Measurements from ENCODE around the gene GATAD1.
A peak's percentile ranks its signal among the peaks of the same experiment; 100 is the strongest.
"Not testable (repeated sequence)": the region's sequence is repeated elsewhere in the genome, so short reads cannot be mapped to it uniquely, and the experiment has no call there.

Gene GATAD1

DNA sequence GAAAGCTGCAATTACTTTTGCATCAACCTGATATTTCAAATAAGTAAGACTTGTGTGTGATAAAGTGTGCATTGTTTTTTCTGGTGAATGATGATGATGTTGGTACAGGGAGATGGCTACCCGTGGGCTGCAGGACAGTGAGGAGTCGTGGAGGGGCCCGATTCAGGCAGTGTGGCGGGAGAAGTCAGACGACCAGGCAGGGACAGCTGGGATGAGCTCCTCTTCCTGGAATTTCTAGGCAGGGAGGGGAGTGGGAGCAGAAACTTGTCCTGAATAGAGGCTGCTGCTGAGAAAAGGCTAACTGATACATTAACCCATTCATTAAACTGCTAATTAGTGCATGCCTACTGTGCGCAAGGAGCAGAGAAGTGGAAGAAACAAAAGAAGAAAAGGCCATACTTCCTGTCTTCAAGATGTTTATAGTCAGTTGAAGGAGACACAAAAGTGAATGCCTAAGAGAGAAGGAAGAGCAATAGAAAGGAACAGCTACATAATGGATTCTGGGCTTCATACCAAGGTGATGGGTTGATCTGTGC, 9.3 kb upstream of the GATAD1 start:
- no peak for DNase-seq

DNA sequence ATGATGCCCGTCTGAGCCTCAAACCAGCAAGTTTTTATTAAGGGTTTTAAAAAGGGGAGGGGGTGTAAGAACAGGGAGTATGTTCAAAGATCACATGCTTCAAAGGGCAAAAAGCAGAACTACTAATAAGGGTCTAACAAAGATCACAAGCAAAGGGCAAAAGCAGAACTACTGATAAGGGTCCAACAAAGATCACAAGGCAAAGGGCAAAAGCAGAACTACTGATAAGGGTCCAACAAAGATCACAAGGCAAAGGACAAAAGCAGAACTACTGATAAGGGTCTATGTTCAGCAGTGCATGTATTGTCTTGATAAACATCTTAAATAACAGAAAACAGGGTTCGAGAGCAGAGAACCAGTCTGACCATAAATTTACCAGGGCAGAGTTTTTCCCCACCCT, 4.6 kb upstream of the GATAD1 start:
- DNase-seq = not testable (repeated sequence)

DNA sequence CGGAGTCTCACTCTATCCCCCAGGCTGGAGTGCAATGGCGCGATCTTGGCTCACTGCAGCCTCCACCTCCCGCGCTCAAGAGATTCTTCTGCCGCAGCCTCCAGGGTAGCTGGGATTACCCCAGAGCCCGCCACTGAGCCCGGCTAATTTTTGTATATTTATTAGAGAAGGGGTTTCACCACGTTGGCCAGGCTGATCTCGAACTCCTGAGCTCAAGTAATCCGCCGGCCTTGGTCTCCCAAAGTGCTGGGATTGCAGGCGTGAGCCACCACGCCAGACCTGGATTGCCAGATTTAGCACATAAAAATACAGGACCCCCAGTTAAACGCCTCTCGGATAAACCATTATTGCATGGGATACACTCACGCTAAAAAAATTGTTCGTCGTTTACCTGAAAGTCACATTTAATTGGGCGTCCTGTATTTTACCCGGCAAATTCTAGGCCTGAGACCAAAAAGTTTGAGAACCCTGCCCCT, 375 bp upstream of the GATAD1 start:
- DNase-seq = peak; percentile 71

GRCh38 chr7:92448205-92448747, 994 bp downstream of the GATAD1 start:
- DNase-seq = peak; percentile 8

DNA sequence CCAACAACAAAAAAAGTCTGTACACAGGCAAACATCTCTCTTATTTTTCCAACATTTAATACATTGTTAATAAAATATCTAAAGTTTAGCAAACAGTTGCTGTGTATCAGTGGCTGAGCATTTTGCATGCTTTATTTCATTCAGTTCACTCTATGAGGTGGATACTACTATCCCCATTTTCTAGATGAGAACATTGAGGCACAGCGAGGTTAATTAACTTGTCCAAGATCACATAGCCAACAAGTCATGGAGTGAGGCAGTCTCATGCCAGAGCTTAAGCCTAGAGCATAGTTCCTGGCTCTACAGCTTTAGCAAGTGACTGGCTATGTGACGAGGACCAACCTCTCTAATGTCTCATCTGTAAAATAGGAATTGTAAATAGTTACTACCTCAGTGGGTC, 4.4 kb downstream of the GATAD1 start:
- DNase-seq = no peak

GRCh38 chr7:92456236-92456635, 9.0 kb downstream of the GATAD1 start:
- no peak for DNase-seq

DNA sequence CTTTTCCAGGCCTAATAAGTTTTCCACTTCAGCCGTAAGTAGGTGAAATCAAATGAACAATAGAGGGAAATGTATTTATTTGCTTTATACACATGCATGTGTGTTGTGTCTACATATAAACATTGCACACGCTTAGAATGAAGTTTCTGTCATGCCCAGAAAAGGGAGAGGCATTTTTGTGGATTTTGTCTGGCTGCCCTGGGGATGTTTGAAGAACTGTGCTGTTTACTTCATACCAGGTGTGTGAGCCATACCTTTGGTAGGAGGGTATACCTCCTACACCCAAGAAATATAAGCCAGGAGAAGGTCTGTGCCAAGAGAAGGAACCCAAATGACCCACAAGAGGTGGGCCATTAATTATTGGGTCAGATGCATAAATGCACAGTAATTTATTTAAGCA, 12.8 kb downstream of the GATAD1 start:
- DNase-seq = no peak

GRCh38 chr7:92460510-92460909, 13.2 kb downstream of the GATAD1 start:
- DNase-seq = no peak

- DNase-seq = peak; percentile 39
Measured at GRCh38 chr7:92461027-92462003, 14.0 kb downstream of the GATAD1 start.

DNA sequence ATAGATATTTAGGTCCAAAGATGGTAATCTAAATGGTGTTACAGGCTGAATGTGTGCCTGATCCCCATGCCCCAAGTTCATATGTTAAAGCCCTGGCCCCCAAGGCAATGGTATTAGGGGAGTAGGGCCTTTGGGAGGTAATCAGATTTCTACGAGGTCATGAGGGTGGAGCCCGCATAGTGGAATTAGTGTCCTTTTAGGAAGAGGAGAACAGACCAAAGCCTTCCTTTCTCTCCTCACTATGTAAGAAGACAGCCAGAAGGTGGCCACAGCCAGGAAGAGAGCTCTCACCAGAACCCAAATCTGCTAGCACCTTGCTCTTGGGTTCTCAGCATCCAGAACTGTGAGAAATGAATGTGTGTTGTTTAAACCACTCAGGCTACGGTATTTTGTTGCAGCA, 15.3 kb downstream of the GATAD1 start:
- DNase-seq = no peak

DNA sequence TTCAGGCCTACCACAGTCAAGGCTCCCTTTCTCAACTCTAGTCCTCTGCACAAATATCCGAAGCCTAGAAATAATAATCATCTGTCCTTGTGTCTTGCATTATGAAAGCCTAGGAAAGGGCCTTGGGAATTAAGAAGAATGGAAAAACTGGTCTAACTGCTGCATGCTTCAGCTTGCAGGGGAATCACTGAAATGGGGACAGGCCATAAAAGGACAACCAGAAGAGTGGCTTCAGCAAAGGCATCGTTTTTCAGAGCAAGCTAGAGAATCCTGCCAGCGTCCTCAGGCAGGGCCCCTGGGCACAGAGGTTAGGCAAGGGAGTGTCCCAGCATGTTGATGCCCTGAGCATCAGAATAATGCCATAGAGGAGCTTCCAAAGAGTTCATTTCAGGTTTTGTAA, 17.2 kb downstream of the GATAD1 start:
- DNase-seq = no peak

DNA sequence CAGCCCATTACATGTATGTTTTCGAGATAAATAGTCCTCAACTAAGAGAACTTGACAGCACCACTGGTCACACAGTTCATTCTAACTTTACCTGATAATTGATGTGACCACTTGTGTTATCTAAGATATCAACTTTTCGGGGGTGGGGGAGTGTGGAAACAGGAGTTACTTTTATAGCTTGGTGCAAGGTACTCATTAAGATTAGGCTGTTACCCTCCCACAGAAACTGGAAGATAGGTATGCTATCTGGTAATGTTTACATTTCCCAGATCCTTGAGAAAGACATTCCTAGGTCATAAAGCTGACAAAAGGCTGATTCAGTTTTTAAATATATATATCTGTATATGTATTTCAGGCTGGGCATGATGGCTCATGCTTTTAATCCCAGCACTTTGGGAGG, 19.4 kb downstream of the GATAD1 start:
- no peak for DNase-seq

- DNase-seq = not testable (repeated sequence)
Measured at GRCh38 chr7:92468589-92468988, 21.3 kb downstream of the GATAD1 start.

- not testable (repeated sequence) for DNase-seq
Measured at GRCh38 chr7:92473989-92474388, 26.7 kb downstream of the GATAD1 start.

DNA sequence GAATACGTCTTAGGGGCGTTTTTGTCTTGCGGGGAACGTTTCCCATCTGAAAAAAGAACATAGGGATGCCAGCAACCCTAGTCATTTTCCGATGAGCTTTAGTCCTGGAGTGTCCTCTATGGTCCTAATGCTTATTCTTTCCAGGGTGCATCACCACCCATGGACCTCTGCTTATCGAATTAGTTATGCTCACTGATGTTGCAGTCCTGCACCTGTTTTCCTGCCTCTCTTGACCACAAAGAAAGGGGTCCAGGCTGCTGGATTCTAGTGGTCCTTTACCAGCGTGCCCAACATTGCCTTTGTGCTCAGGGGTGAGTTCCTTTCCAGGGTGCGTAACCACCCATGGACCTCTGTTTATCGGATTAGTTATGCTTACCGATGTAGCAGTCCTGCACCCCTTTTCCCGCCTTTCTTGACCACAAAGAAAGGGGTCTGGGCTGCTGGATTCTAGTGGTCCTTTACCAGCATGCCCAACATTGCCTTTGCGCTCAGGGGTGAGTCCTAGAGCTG, 28.0 kb downstream of the GATAD1 start:
- DNase-seq = not testable (repeated sequence)

- DNase-seq = not testable (repeated sequence)
Measured at GRCh38 chr7:92475851-92476590, 28.7 kb downstream of the GATAD1 start.

- not testable (repeated sequence) for DNase-seq
Measured at GRCh38 chr7:92477681-92478080, 30.4 kb downstream of the GATAD1 start, which contains the start of gene ERVW-1. Gene ERVW-1 (minus strand): TSS chr7:92477946. CDS start chr7:92470381, 7,565 bp downstream.

DNA sequence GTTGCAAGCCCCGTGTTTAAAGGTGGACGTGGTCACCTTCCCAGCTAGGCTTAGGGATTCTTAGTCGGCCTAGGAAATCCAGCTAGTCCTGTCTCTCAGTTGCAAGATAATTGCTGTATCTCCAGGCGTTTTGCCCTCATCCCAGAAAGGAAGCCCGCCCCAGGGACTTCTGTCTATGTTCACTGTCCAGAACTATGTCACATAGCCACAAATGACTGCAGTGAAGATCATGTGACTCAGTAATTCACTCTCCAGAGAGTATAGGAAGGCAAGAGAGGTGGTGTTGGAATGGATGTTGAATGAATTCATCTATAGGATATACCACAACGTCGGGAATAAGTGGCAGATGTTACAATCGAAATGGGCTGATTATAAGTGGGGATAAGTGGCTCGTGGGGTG, 30.8 kb downstream of the GATAD1 start:
- no peak for DNase-seq

DNA sequence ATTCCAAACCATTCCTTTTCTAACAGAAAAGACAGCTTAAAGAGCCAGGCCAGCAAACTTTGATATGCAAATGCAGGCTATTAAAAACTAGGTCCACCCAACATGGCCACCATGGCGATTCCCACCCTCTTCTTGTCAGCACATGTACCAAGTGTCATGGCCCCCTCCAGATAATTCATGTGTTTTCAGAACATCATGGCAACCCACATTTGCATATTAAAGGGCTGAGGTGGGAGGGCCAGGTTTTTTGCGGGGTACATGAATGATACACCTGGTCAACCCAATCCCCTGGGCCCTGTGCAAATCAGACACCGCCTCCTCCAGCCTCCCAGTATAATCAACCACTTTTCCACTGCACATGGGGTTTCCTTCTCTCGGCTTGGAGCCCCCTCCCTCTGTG, 31.4 kb downstream of the GATAD1 start:
- DNase-seq = no peak

DNA sequence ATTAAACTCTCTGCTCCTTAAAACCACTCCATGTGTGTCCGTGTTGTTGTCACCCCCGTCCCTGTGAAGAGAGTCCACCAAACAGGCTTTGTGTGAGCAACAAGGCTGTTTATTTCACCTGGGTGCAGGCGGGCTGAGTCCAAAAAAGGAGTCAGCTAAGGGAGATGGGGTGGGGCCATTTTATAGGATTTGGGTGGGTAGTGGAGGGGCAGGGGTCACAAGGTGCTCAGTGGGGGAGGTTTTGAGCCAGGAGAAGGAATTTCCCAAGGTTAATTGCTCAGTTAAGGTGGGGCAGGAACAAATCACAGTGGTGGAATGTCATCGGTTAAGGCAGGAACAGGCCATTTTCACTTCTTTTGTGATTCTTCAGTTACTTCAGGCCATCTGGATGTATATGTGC, 31.9 kb downstream of the GATAD1 start:
- not testable (repeated sequence) for DNase-seq

GRCh38 chr7:92483624-92484023, 36.3 kb downstream of the GATAD1 start:
- not testable (repeated sequence) for DNase-seq

- not testable (repeated sequence) for DNase-seq
Measured at GRCh38 chr7:92484226-92484625, 36.9 kb downstream of the GATAD1 start.

Data from NCI-H1694 (cell line).